Measurements from ENCODE around the gene ING3.

Gene ING3

GRCh38 chr7:120990468-120991118 is 40.0 kb downstream of the ING3 start:
- Mint-ChIP-seq H3K9me3 (no peaks in the 10 kb centered on the region), H3K27ac (no peak overlapping the region), H3K27me3 (peaks cover 44% of the 10 kb centered on the region), H3K4me1 (peaks cover 20% of the 10 kb centered on the region), H3K36me3 (ENCODE audit: low read depth) (no peaks in the 10 kb centered on the region), H3K4me3 (no peak overlapping the region)
- DNase-seq = no peak
- no peak for ATAC-seq

- no peak overlapping the region for H3K4me3 Mint-ChIP-seq
- H3K36me3 Mint-ChIP-seq (ENCODE audit: low read depth) = no peaks in the 10 kb centered on the region
- no peaks in the 10 kb centered on the region for H3K9me3 Mint-ChIP-seq
- no peak for DNase-seq
- ATAC-seq = no peak
- peaks cover 42% of the 10 kb centered on the region for H3K27me3 Mint-ChIP-seq
- no peak overlapping the region for H3K27ac Mint-ChIP-seq
- peaks cover 23% of the 10 kb centered on the region for H3K4me1 Mint-ChIP-seq
Measured at GRCh38 chr7:120991161-120991560, 40.6 kb downstream of the ING3 start.

- H3K36me3 Mint-ChIP-seq (ENCODE audit: low read depth) = no peaks in the 10 kb centered on the region
- peaks cover 42% of the 10 kb centered on the region for H3K27me3 Mint-ChIP-seq
- no peak overlapping the region for H3K27ac Mint-ChIP-seq
- DNase-seq (no peak), ATAC-seq (no peak)
- H3K4me3 Mint-ChIP-seq = no peak overlapping the region
- H3K9me3 Mint-ChIP-seq = no peaks in the 10 kb centered on the region
- peaks cover 27% of the 10 kb centered on the region for H3K4me1 Mint-ChIP-seq
Measured at GRCh38 chr7:120991581-120991980, 41.0 kb downstream of the ING3 start.

- no peaks in the 10 kb centered on the region for H3K9me3 Mint-ChIP-seq
- H3K27ac Mint-ChIP-seq = no peak overlapping the region
- no peaks in the 10 kb centered on the region for H3K36me3 Mint-ChIP-seq (ENCODE audit: low read depth)
- no peak for ATAC-seq
- no peak for DNase-seq
- H3K4me1 Mint-ChIP-seq = peaks cover 31% of the 10 kb centered on the region
- no peak overlapping the region for H3K4me3 Mint-ChIP-seq
- H3K27me3 Mint-ChIP-seq = peaks cover 37% of the 10 kb centered on the region
Measured at GRCh38 chr7:120992272-120992964, 41.8 kb downstream of the ING3 start.

GRCh38 chr7:120992965-120993494 is 42.5 kb downstream of the ING3 start:
- no peak for ATAC-seq
- peaks cover 25% of the 10 kb centered on the region for H3K4me1 Mint-ChIP-seq
- H3K4me3 Mint-ChIP-seq = no peak overlapping the region
- H3K27me3 Mint-ChIP-seq = peaks cover 31% of the 10 kb centered on the region
- H3K36me3 Mint-ChIP-seq (ENCODE audit: low read depth) = no peaks in the 10 kb centered on the region
- H3K9me3 Mint-ChIP-seq = no peaks in the 10 kb centered on the region
- no peak for DNase-seq
- H3K27ac Mint-ChIP-seq = no peak overlapping the region

GRCh38 chr7:120993553-120994191 is 43.1 kb downstream of the ING3 start:
- no peaks in the 10 kb centered on the region for H3K9me3 Mint-ChIP-seq
- ATAC-seq = no peak
- no peak for DNase-seq
- no peak overlapping the region for H3K4me3 Mint-ChIP-seq
- H3K27me3 Mint-ChIP-seq = peaks cover 25% of the 10 kb centered on the region
- no peak overlapping the region for H3K27ac Mint-ChIP-seq
- H3K4me1 Mint-ChIP-seq = peaks cover 20% of the 10 kb centered on the region
- H3K36me3 Mint-ChIP-seq (ENCODE audit: low read depth) = no peaks in the 10 kb centered on the region

- H3K4me3 Mint-ChIP-seq = no peak overlapping the region
- H3K27ac Mint-ChIP-seq = no peak overlapping the region
Measured at GRCh38 chr7:120994512-120995410, 44.2 kb downstream of the ING3 start.

GRCh38 chr7:120995654-120996053 is 45.1 kb downstream of the ING3 start:
- ATAC-seq (no peak), DNase-seq (no peak)
- no peak overlapping the region for H3K27ac Mint-ChIP-seq
- H3K4me1 Mint-ChIP-seq = peaks cover 18% of the 10 kb centered on the region
- no peak overlapping the region for H3K4me3 Mint-ChIP-seq
- H3K9me3 Mint-ChIP-seq = no peaks in the 10 kb centered on the region
- H3K36me3 Mint-ChIP-seq (ENCODE audit: low read depth) = no peaks in the 10 kb centered on the region
- H3K27me3 Mint-ChIP-seq = peaks cover 5% of the 10 kb centered on the region

More at GRCh38 chr7:120994512-120995410, 44.2 kb downstream of the ING3 start:
- H3K36me3 Mint-ChIP-seq (ENCODE audit: low read depth) = no peaks in the 10 kb centered on the region
- H3K27me3 Mint-ChIP-seq = peaks cover 14% of the 10 kb centered on the region
- DNase-seq (no peak), ATAC-seq (no peak)
- no peaks in the 10 kb centered on the region for H3K9me3 Mint-ChIP-seq
- peaks cover 14% of the 10 kb centered on the region for H3K4me1 Mint-ChIP-seq

- H3K4me3 Mint-ChIP-seq = no peak overlapping the region
- H3K4me1 Mint-ChIP-seq = peaks cover 18% of the 10 kb centered on the region
- no peaks in the 10 kb centered on the region for H3K36me3 Mint-ChIP-seq (ENCODE audit: low read depth)
- no peak for DNase-seq
- H3K27ac Mint-ChIP-seq = no peak overlapping the region
- ATAC-seq = no peak
- H3K27me3 Mint-ChIP-seq = peaks cover 3% of the 10 kb centered on the region
- H3K9me3 Mint-ChIP-seq = no peaks in the 10 kb centered on the region
Measured at GRCh38 chr7:120996333-120996987, 45.9 kb downstream of the ING3 start.

GRCh38 chr7:120996988-120997345 is 46.4 kb downstream of the ING3 start:
- H3K27me3 Mint-ChIP-seq = peaks cover 3% of the 10 kb centered on the region
- H3K4me1 Mint-ChIP-seq = peaks cover 18% of the 10 kb centered on the region
- H3K4me3 Mint-ChIP-seq = no peak overlapping the region
- no peak for DNase-seq
- no peak for ATAC-seq
- no peaks in the 10 kb centered on the region for H3K36me3 Mint-ChIP-seq (ENCODE audit: low read depth)
- no peaks in the 10 kb centered on the region for H3K9me3 Mint-ChIP-seq
- no peak overlapping the region for H3K27ac Mint-ChIP-seq

GRCh38 chr7:120997882-120998474 is 47.4 kb downstream of the ING3 start:
- DNase-seq (no peak), ATAC-seq (no peak)
- no peak overlapping the region for H3K27ac Mint-ChIP-seq
- H3K27me3 Mint-ChIP-seq = no peaks in the 10 kb centered on the region
- no peaks in the 10 kb centered on the region for H3K36me3 Mint-ChIP-seq (ENCODE audit: low read depth)
- H3K4me1 Mint-ChIP-seq = peaks cover 18% of the 10 kb centered on the region
- no peaks in the 10 kb centered on the region for H3K9me3 Mint-ChIP-seq
- no peak overlapping the region for H3K4me3 Mint-ChIP-seq

- DNase-seq (no peak), ATAC-seq (no peak)
- peaks cover 18% of the 10 kb centered on the region for H3K4me1 Mint-ChIP-seq
- no peak overlapping the region for H3K27ac Mint-ChIP-seq
- no peak overlapping the region for H3K4me3 Mint-ChIP-seq
- peaks cover 1% of the 10 kb centered on the region for H3K27me3 Mint-ChIP-seq
- no peaks in the 10 kb centered on the region for H3K36me3 Mint-ChIP-seq (ENCODE audit: low read depth)
- H3K9me3 Mint-ChIP-seq = no peaks in the 10 kb centered on the region
Measured at GRCh38 chr7:120998520-120998919, 47.9 kb downstream of the ING3 start.

- Mint-ChIP-seq H3K36me3 (ENCODE audit: low read depth) (no peaks in the 10 kb centered on the region), H3K4me1 (peaks cover 18% of the 10 kb centered on the region), H3K27me3 (peaks cover 3% of the 10 kb centered on the region), H3K27ac (no peak overlapping the region), H3K9me3 (no peaks in the 10 kb centered on the region), H3K4me3 (no peak overlapping the region)
- ATAC-seq = no peak
- DNase-seq = no peak
Measured at GRCh38 chr7:120998996-120999565, 48.5 kb downstream of the ING3 start.

Data from activated naive CD8-positive, alpha-beta T cell treated with anti-CD3 and anti-CD28 coated beads, Interleukin-2, amount 50 U/mL, for 24 hours (primary cell).